Heart right ventricle (tissue), 16 donors: ENCODE results near the gene MEDAG. TPM values are rescaled to one million over a fixed set of nuclear protein-coding genes. Genes with fewer than 3 reads are reported as not detected.

Experiments
- ATAC-seq, 8 donors: fragments of 200-7000 bp; cut with Tn5 transposase; one replicate each; pipeline ENCODE4 v1.9.1; 2020; ENCODE audit warnings: mild to moderate bottlenecking in 8 of 8, moderate library complexity in 8 of 8, moderate number of reproducible peaks in 1 of 8
- DNase-seq, 2 donors: peaks; one replicate each; pipeline ENCODE4 v3.0.0-alpha.2; 2020
- H3K27ac ChIP-seq, 10 donors: fragments of 200-600 bp; sonication (generic) in 2 of 10; one replicate each; pipeline versions ENCODE4 v1.5.0 to v1.8.0; 2020 to 2022; ENCODE audit warnings: mild to moderate bottlenecking in 3 of 10
- H3K27me3 ChIP-seq, 7 donors: fragments of 200-600 bp; one replicate each; pipeline ENCODE4 v1.8.0; 2021 to 2022; ENCODE audit warnings: mild to moderate bottlenecking in 2 of 7
- H3K36me3 ChIP-seq, 9 donors: fragments of 200-600 bp; sonication (generic) in 1 of 9; one replicate each; pipeline versions ENCODE4 v1.5.0 to v1.8.0; 2020 to 2022; ENCODE audit warnings: mild to moderate bottlenecking in 2 of 9
- H3K4me1 ChIP-seq, 9 donors: fragments of 200-600 bp; sonication (generic) in 1 of 9; one replicate each; pipeline versions ENCODE4 v1.5.0 to v1.8.0; 2020 to 2022; ENCODE audit warnings: mild to moderate bottlenecking in 4 of 9
- H3K4me3 ChIP-seq, 10 donors: fragments of 200-600 bp; sonication (generic) in 2 of 10; one replicate each; pipeline versions ENCODE4 v1.5.0 to v1.8.0; 2020 to 2022; ENCODE audit warnings: mild to moderate bottlenecking in 7 of 10, moderate library complexity in 2 of 10
- H3K9me3 ChIP-seq, 11 donors: fragments of 200-600 bp in 10 of 11; sonication (generic) in 2 of 11; one replicate each; pipeline versions ENCODE4 v1.5.0 to v1.8.0; 2013 to 2022; ENCODE audit warnings: mild to moderate bottlenecking in 2 of 11, control low read depth in 1 of 11, moderate library complexity in 1 of 11
- CTCF ChIP-seq, 9 donors: fragments of 200-600 bp; sonication (generic) in 2 of 9; IDR thresholded peaks; one replicate each; pipeline versions ENCODE4 v1.5.0 to v1.8.0; 2021 to 2022; ENCODE audit warnings: antibody characterized with exemption in 9 of 9, mild to moderate bottlenecking in 5 of 9, moderate library complexity in 1 of 9
- WGBS, 2 donors: extraction: QIAGEN DNeasy Blood & Tissue Kit; methylation state at CpG; one replicate each; pipeline ENCODE4 v1.1.7; 2013; ENCODE audit warnings: inconsistent platforms in 1 of 2; 5-methylcytosine and 5-hydroxymethylcytosine counted together
- intact Hi-C, 10 donors: fragments of 100-400 bp; cut with DNase I; formaldehyde crosslinking; loops; one replicate each; pipeline versions ENCODE4 v1.11.1 to v1.14.2; 2022
- polyA plus RNA-seq, 2 donors: library from polyadenylated mRNA; stranded (reverse); fragments of 200-250 nt; gene quantifications; one replicate each; pipeline ENCODE4 v1.2.3, GENCODE V29; 2013
- total RNA-seq, 10 donors: library from RNA; stranded (reverse); fragmentation: NEBNext Ultra II Directional in 3 of 10; extraction: Animal tissue kit (Norgen Biotek cat#: 25700) in 3 of 10; gene quantifications; one replicate each; pipeline versions ENCODE4 v1.2.1 to v1.2.4, GENCODE V29; 2021 to 2023
- donor health status: Arrhythmogenic right ventricular cardiomyopathy.
- donor health status: ischemic (EF 13 %, LVEDD 7.1; RV severe dilation, severe dysfunction).
- donor health status: healthy with polysubstance abuse.
- donor health status: DM: no; HTN: yes; CAD: no.
- donor health status: DM: no; HTN: no; CAD: no.
- donor health status: ischemic (EF 25% LVEDD 6.9; RV normal size, moderate dysfunction).
- donor health status: ischemic (EF 25% LVEDD 5.7; RV mildly dilated, moderate dysfunction).
- donor health status: healthy.
- donor health status: DM: yes; HTN: yes; CAD: no.
- donor health status: Ischemic cardiomyopathy.
- donor health status: ischemic (EF 35%, LVEDD 5.7; RV mildly dilated, moderate dysfunction).
- donor health status: nonischemic (EF 11% LVEDD 7.7; RV severe dilation, severe dysfunction).
- donor health status: DM: yes; HTN: yes; CAD: no.
- donor health status: PGD.
- donor health status: ischemic (EF 29% LVEDD 5.4; RV normal size, mild dysfunction).
- donor health status: nonischemic (EF 23%, LVEDD 6.1; RV moderate dilation, normal function).

The MEDAG gene
- total and polyA plus RNA-seq, 12 donors: 3.2 to 22.1 (median 5.5) TPM

- no peak for TF ChIP-seq CTCF (IDR thresholded peaks at IDR 0.05)
- intact Hi-C loops: loop anchor here in 6 of 10 donors (5.0 to 10.0 kb wide), 8 partner anchors 56 to 729 kb away; partner anchors contain the start of gene HMGB1 (in 1 of the 6)
- 93 to 94% methylated on average over 7 of the region's 7 CpGs for WGBS, 2 donors
These were observed 42.3 kb upstream of the MEDAG start for GRCh38 chr13:30863796-30864195.

GRCh38 chr13:30864433-30865122 lies 41.5 kb upstream of the MEDAG start:
- H3K9me3 ChIP-seq: no peaks in the 10 kb centered on the region
- H3K36me3 ChIP-seq: no peaks in the 10 kb centered on the region
- ATAC-seq (peak in 3 of 8 donors; percentile 24 to 32 (median 29)), DNase-seq (no peak)
- H3K27ac ChIP-seq: peak overlapping the region in 8 of 10 donors; percentile 42 to 80 (median 60)
- 68 to 70% methylated on average over 5 of the region's 5 CpGs for WGBS, 2 donors
- H3K4me1 ChIP-seq: peaks cover 1 to 27% (median 14%) of the 10 kb centered on the region in 9 donors
- H3K4me3 ChIP-seq: no peak overlapping the region
- TF ChIP-seq CTCF (IDR thresholded peaks at IDR 0.05): no peak
- H3K27me3 ChIP-seq: peaks cover 0 to 7% (median 0%) of the 10 kb centered on the region in 7 donors
- intact Hi-C loops: loop anchor here in 8 of 10 donors (5.0 to 10.0 kb wide), 12 partner anchors 43 to 732 kb away; partner anchors contain the start of genes HMGB1 (in 1 of the 8) and MEDAG (in 1 of the 8)

More at GRCh38 chr13:30863796-30864195, 42.3 kb upstream of the MEDAG start:
- Histone ChIP-seq H3K4me1 (peaks cover 0 to 22% (median 9%) of the 10 kb centered on the region in 9 donors), H3K27me3 (peaks cover 0 to 7% (median 0%) of the 10 kb centered on the region in 7 donors), H3K9me3 (peaks cover 0 to under 1% (median 0%) of the 10 kb centered on the region in 11 donors), H3K27ac (peak overlapping the region in 3 of 10 donors; percentile 50 to 76 (median 56)), H3K36me3 (no peaks in the 10 kb centered on the region), H3K4me3 (no peak overlapping the region)
- DNase-seq: no peak
- ATAC-seq: no peak

GRCh38 chr13:30865123-30866049 lies 40.7 kb upstream of the MEDAG start:
- H3K4me1 ChIP-seq: peaks cover 5 to 33% (median 18%) of the 10 kb centered on the region in 9 donors
- H3K9me3 ChIP-seq: no peaks in the 10 kb centered on the region
- peak overlapping the region in 8 of 10 donors; percentile 42 to 80 (median 60) for H3K27ac ChIP-seq
- peak; percentile 79 to 93 (median 90) for TF ChIP-seq CTCF (IDR thresholded peaks at IDR 0.05)
- peaks cover 0 to 7% (median 0%) of the 10 kb centered on the region in 7 donors for H3K27me3 ChIP-seq
- no peaks in the 10 kb centered on the region for H3K36me3 ChIP-seq
- peak; percentile 78 to 86 (median 82) for ATAC-seq
- H3K4me3 ChIP-seq: no peak overlapping the region
- peak; percentile 67 to 70 for DNase-seq
- intact Hi-C loops: loop anchor here in 8 of 10 donors (5.0 to 10.0 kb wide), 9 partner anchors 42 to 733 kb away; partner anchors contain the start of genes HMGB1 (in 1 of the 8) and MEDAG (in 1 of the 8)
- 30 to 34% methylated on average over 17 of the region's 17 CpGs for WGBS, 2 donors

- H3K27me3 ChIP-seq: peaks cover 0 to 7% (median 0%) of the 10 kb centered on the region in 7 donors
- H3K9me3 ChIP-seq: no peaks in the 10 kb centered on the region
- ATAC-seq (no peak), DNase-seq (no peak)
- H3K4me3 ChIP-seq: no peak overlapping the region
- 60 to 78% methylated on average over 4 of the region's 4 CpGs for WGBS, 2 donors
- H3K27ac ChIP-seq: no peak overlapping the region
- H3K4me1 ChIP-seq: peaks cover 5 to 33% (median 18%) of the 10 kb centered on the region in 9 donors
- intact Hi-C loops: loop anchor here in 8 of 10 donors (5.0 to 10.0 kb wide), 9 partner anchors 41 to 734 kb away; partner anchors contain the start of genes HMGB1 (in 1 of the 8) and MEDAG (in 1 of the 8)
- H3K36me3 ChIP-seq: no peaks in the 10 kb centered on the region
- no peak for TF ChIP-seq CTCF (IDR thresholded peaks at IDR 0.05)
These were observed 39.4 kb upstream of the MEDAG start for GRCh38 chr13:30866677-30867076.
